Measurements from ENCODE around the gene RERE.

The RERE gene

DNA sequence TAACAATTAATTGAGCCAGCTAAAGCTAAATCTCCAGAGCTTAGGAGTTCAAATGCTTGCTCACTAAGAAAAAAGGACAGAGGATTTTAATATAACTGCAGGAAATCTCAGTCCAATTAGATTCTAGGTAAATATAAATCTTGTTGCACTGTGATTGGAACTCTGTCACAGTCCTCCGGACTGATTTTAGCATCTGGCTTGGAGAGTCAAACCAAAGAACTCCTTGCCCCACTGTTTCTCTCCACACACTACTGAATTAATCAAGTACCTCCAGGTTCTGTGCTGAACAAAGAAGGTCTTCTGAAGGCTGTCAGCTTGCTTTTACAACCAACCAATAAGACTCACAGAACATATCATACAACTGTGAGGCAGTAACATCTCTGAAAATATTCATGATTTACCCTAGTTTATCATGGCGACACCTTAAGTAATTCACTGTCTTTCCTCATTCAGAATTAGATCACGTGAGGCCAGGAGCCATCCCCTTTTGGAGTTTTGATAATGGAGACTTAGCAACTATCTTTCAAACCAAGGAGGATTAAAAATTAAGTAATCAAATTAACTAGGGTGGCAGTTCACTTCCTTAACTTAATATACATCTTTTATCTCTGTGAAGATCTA, 176.0 kb downstream of the RERE start:
- ChIA-PET POLR2A (no interaction called here), CTCF (no interaction called here)
- DNase-seq (ENCODE audit: extremely low spot score) = no peak
- TF ChIP-seq ELF4 (IDR thresholded peaks at IDR 0.05) (no peak), CTBP1 (IDR thresholded peaks at IDR 0.05; ENCODE audit: borderline replicate concordance) (no peak), FOXK2 (IDR thresholded peaks at IDR 0.05) (no peak), ZNF384 (IDR thresholded peaks at IDR 0.05) (no peak), FOXA1 (IDR thresholded peaks at IDR 0.05) (no peak), L3MBTL2 (conservative IDR thresholded peaks at IDR 0.05) (no peak), BHLHE40 (IDR thresholded peaks at IDR 0.05; ENCODE audit: borderline replicate concordance) (no peak), ARNT (IDR thresholded peaks at IDR 0.05) (no peak), SP1 (IDR thresholded peaks at IDR 0.05) (no peak), FOXM1 (IDR thresholded peaks at IDR 0.05; ENCODE audit: borderline replicate concordance) (no peak), LEF1 (IDR thresholded peaks at IDR 0.05; ENCODE audit: borderline replicate concordance) (no peak), NFRKB (IDR thresholded peaks at IDR 0.05) (no peak), HDGF (IDR thresholded peaks at IDR 0.05; ENCODE audit: borderline replicate concordance) (no peak), TARDBP (IDR thresholded peaks at IDR 0.05) (no peak), SUZ12 (IDR thresholded peaks at IDR 0.05) (no peak)
- TF ChIP-seq, protein P1, sequence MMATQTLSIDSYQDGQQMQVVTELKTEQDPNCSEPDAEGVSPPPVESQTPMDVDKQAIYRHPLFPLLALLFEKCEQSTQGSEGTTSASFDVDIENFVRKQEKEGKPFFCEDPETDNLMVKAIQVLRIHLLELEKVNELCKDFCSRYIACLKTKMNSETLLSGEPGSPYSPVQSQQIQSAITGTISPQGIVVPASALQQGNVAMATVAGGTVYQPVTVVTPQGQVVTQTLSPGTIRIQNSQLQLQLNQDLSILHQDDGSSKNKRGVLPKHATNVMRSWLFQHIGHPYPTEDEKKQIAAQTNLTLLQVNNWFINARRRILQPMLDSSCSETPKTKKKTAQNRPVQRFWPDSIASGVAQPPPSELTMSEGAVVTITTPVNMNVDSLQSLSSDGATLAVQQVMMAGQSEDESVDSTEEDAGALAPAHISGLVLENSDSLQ (IDR thresholded peaks at IDR 0.05) = no peak

DNA sequence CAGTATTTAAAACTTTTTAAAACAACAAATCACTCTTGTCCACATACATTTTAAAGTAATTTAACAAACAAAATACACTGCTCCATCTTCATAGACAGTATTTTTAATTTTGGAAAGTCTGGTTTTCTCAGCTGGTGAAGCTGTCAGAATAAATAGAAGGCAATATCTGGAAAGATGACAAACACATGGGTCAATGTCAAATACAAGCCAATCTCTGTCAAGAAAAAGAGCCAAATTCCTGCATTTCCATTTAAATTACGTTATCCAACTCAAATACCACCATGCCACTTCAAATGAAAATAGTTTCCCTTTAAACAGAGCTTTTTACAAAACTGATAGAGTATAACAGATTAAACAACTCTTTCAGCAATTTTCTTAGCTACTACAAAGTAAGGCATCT, 176.5 kb downstream of the RERE start:
- DNase-seq (ENCODE audit: extremely low spot score) = no peak
- CTCF ChIA-PET = interaction anchor here (0.5 kb wide), 1 partner anchor 13 kb away, joined by 3 read pairs; no protein-coding TSS in a partner anchor
- no peak for TF ChIP-seq SUZ12 (IDR thresholded peaks at IDR 0.05)
- TF ChIP-seq L3MBTL2 (conservative IDR thresholded peaks at IDR 0.05) = no peak
- TF ChIP-seq, protein P1 (IDR thresholded peaks at IDR 0.05) = no peak
- TF ChIP-seq CTBP1 (IDR thresholded peaks at IDR 0.05; ENCODE audit: borderline replicate concordance) = no peak
- no peak for TF ChIP-seq LEF1 (IDR thresholded peaks at IDR 0.05; ENCODE audit: borderline replicate concordance)
- no peak for TF ChIP-seq HDGF (IDR thresholded peaks at IDR 0.05; ENCODE audit: borderline replicate concordance)
- TF ChIP-seq FOXA1 (IDR thresholded peaks at IDR 0.05) = no peak
- no peak for TF ChIP-seq SP1 (IDR thresholded peaks at IDR 0.05)
- TF ChIP-seq ARNT (IDR thresholded peaks at IDR 0.05) = no peak
- TF ChIP-seq FOXK2 (IDR thresholded peaks at IDR 0.05) = no peak
- no peak for TF ChIP-seq NFRKB (IDR thresholded peaks at IDR 0.05)
- TF ChIP-seq FOXM1 (IDR thresholded peaks at IDR 0.05; ENCODE audit: borderline replicate concordance) = no peak
- TF ChIP-seq BHLHE40 (IDR thresholded peaks at IDR 0.05; ENCODE audit: borderline replicate concordance) = no peak
- TF ChIP-seq TARDBP (IDR thresholded peaks at IDR 0.05) = no peak
- TF ChIP-seq ELF4 (IDR thresholded peaks at IDR 0.05) = no peak
- no peak for TF ChIP-seq ZNF384 (IDR thresholded peaks at IDR 0.05)
- POLR2A ChIA-PET = no interaction called here

DNA sequence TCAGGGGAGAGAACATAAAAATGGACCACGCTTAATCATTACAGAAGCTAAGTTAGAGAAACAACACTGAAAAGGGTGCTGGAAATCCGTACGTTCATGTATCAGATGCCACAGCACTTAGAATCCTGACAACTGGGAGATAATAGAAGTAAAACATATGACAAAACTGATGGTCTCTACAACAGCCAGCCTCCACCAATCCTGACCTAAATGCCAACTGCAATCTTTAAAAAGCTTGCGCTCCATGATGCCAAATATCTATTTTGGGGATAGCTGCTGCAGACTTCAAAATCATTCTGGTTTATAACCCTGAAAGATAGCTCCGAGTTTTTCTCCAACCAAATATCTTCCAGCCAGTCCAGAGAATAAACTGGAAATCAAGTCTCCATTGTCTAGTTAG, 178.3 kb downstream of the RERE start:
- TF ChIP-seq FOXK2 (IDR thresholded peaks at IDR 0.05) = no peak
- no peak for TF ChIP-seq SUZ12 (IDR thresholded peaks at IDR 0.05)
- TF ChIP-seq, protein P1 (IDR thresholded peaks at IDR 0.05) = no peak
- TF ChIP-seq FOXA1 (IDR thresholded peaks at IDR 0.05) = no peak
- no peak for TF ChIP-seq LEF1 (IDR thresholded peaks at IDR 0.05; ENCODE audit: borderline replicate concordance)
- TF ChIP-seq HDGF (IDR thresholded peaks at IDR 0.05; ENCODE audit: borderline replicate concordance) = no peak
- no peak for TF ChIP-seq TARDBP (IDR thresholded peaks at IDR 0.05)
- no peak for TF ChIP-seq BHLHE40 (IDR thresholded peaks at IDR 0.05; ENCODE audit: borderline replicate concordance)
- TF ChIP-seq FOXM1 (IDR thresholded peaks at IDR 0.05; ENCODE audit: borderline replicate concordance) = no peak
- ChIA-PET POLR2A (no interaction called here), CTCF (no interaction called here)
- no peak for DNase-seq (ENCODE audit: extremely low spot score)

DNA sequence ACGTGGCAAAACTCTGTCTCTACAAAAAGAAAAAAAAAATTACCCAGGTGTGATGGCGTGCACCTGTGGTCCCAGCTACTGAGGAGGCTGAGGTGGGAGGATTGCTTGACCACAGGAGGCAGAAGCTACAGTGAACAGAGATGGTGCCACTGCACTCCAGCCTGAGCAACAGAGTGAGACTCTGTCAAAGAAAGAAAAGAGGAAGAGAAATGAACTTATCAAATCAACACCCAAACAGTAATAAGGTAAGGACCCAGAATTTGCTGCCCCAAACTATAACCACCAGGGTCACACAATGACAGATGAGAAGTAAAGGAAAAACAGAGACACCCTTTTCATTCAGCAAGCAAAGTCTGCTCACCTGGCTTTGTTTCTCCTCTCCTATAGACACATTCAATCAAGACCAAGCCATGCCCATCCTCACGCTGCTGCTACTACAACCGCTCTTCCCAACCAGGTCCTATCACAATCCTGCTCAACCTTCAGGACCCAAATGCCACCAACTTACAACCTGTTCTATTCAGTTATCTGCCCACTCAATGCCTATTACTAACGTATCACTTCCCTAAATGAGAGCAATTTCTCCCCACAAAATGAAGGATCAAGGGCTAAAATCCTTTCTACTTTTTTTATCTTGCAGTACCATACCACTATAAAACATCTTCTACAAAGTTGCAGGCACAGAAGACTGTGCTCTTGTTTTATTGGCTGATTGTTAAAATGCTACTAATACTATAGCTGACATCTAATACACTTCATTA, 183.5 kb downstream of the RERE start:
- DNase-seq (ENCODE audit: extremely low spot score) = no peak
- ChIA-PET CTCF (no interaction called here), POLR2A (no interaction called here)
- TF ChIP-seq L3MBTL2 (conservative IDR thresholded peaks at IDR 0.05) (no peak), FOXM1 (IDR thresholded peaks at IDR 0.05; ENCODE audit: borderline replicate concordance) (no peak), SUZ12 (IDR thresholded peaks at IDR 0.05) (no peak), LEF1 (IDR thresholded peaks at IDR 0.05; ENCODE audit: borderline replicate concordance) (no peak), SP1 (IDR thresholded peaks at IDR 0.05) (no peak), NFRKB (IDR thresholded peaks at IDR 0.05) (no peak), ARNT (IDR thresholded peaks at IDR 0.05) (no peak), ZNF384 (IDR thresholded peaks at IDR 0.05) (no peak), ELF4 (IDR thresholded peaks at IDR 0.05) (no peak), CTBP1 (IDR thresholded peaks at IDR 0.05; ENCODE audit: borderline replicate concordance) (no peak), BHLHE40 (IDR thresholded peaks at IDR 0.05; ENCODE audit: borderline replicate concordance) (no peak), FOXA1 (IDR thresholded peaks at IDR 0.05) (no peak), HDGF (IDR thresholded peaks at IDR 0.05; ENCODE audit: borderline replicate concordance) (no peak), FOXK2 (IDR thresholded peaks at IDR 0.05) (no peak), TARDBP (IDR thresholded peaks at IDR 0.05) (no peak)
- TF ChIP-seq, protein P1 (IDR thresholded peaks at IDR 0.05) = no peak

DNA sequence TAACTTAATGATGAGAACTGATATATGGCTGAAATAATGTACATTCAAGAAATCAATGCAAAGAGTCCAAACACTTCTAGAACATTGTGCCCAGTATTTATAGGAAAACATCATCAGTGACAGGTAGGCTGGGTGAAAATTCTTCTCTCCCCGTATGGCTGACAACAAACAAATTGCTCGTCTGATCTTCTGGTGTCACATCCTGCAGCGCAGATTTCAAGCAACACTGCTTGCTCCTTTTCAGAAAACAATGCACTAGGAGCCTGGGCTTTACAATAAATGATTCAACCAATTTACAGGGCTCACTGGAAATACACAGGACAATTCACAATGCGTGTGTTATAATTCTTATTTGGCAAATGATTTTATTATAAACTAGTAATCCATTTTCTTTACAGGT, 185.3 kb downstream of the RERE start:
- ChIA-PET CTCF (no interaction called here), POLR2A (no interaction called here)
- TF ChIP-seq FOXM1 (IDR thresholded peaks at IDR 0.05; ENCODE audit: borderline replicate concordance) (no peak), ARNT (IDR thresholded peaks at IDR 0.05) (no peak), FOXA1 (IDR thresholded peaks at IDR 0.05) (no peak), TARDBP (IDR thresholded peaks at IDR 0.05) (no peak), SUZ12 (IDR thresholded peaks at IDR 0.05) (no peak), SP1 (IDR thresholded peaks at IDR 0.05) (no peak), ZNF384 (IDR thresholded peaks at IDR 0.05) (no peak), FOXK2 (IDR thresholded peaks at IDR 0.05) (no peak), ELF4 (IDR thresholded peaks at IDR 0.05) (no peak), NFRKB (IDR thresholded peaks at IDR 0.05) (no peak), CTBP1 (IDR thresholded peaks at IDR 0.05; ENCODE audit: borderline replicate concordance) (no peak), LEF1 (IDR thresholded peaks at IDR 0.05; ENCODE audit: borderline replicate concordance) (no peak), L3MBTL2 (conservative IDR thresholded peaks at IDR 0.05) (no peak)
- TF ChIP-seq, protein P1 (IDR thresholded peaks at IDR 0.05) = no peak
- DNase-seq (ENCODE audit: extremely low spot score) = no peak
